Upper lobe of left lung (tissue), 6 donors: Measurements from ENCODE around the gene TIMP1. TPM values are rescaled to one million over a fixed set of nuclear protein-coding genes. Genes with fewer than 3 reads are reported as not detected.

ENCODE experiments used
- ATAC-seq, 2 donors: fragments of 200-7000 bp; cut with Tn5 transposase; one replicate each; pipeline ENCODE4 v1.9.1; 2022; ENCODE audit warnings: mild to moderate bottlenecking in 2 of 2, moderate library complexity in 2 of 2; ENCODE audit not compliant: low FRiP score in 2 of 2
- DNase-seq, 2 donors: peaks; one replicate each; pipeline ENCODE4 v3.0.0-alpha.2; 2019 to 2020
- H3K27ac ChIP-seq, 4 donors: fragments of 200-600 bp; sonication (generic); one replicate each; pipeline ENCODE4 v1.5.1; 2016 to 2019
- H3K27me3 ChIP-seq, 4 donors: fragments of 200-600 bp; sonication (generic); one replicate each; pipeline ENCODE4 v1.5.1; 2017 to 2019
- H3K36me3 ChIP-seq, 4 donors: fragments of 200-600 bp; sonication (generic); one replicate each; pipeline ENCODE4 v1.5.1; 2016 to 2019
- H3K4me1 ChIP-seq, 4 donors: fragments of 200-600 bp; sonication (generic); one replicate each; pipeline ENCODE4 v1.5.1; 2018 to 2019
- H3K4me3 ChIP-seq, 4 donors: fragments of 200-600 bp; sonication (generic); one replicate each; pipeline ENCODE4 v1.5.1; 2017 to 2019; ENCODE audit warnings: mild to moderate bottlenecking in 2 of 4, moderate library complexity in 1 of 4
- H3K9me3 ChIP-seq, 4 donors: fragments of 200-600 bp; sonication (generic); one replicate each; pipeline ENCODE4 v1.5.1; 2018 to 2019
- CTCF ChIP-seq, 6 experiments: fragments of 450-650 bp in 4 of 6; fragments of 200-600 bp in 2 of 6; sonication (generic) in 2 of 6; IDR thresholded peaks; one replicate each; pipeline ENCODE4 v1.5.1; 2016 to 2019; ENCODE audit warnings: antibody characterized with exemption in 6 of 6
- EP300 ChIP-seq, 4 donors: sonication (generic); formaldehyde crosslinking; IDR thresholded peaks; one replicate each; pipeline ENCODE4 v1.5.1; 2017; ENCODE audit warnings: antibody characterized with exemption in 4 of 4, control low read depth in 2 of 4
- POLR2A ChIP-seq, 4 donors: fragments of 450-650 bp; IDR thresholded peaks; one replicate each; pipeline ENCODE4 v1.5.1; 2016 to 2017; ENCODE audit warnings: antibody characterized with exemption in 4 of 4, mild to moderate bottlenecking in 2 of 4
- POLR2AphosphoS5 ChIP-seq, 2 donors: sonication (generic); formaldehyde crosslinking; IDR thresholded peaks; one replicate each; pipeline ENCODE4 v1.5.1; 2017; ENCODE audit warnings: antibody characterized with exemption in 2 of 2
- WGBS, 2 donors: methylation state at CpG; one replicate each; pipeline ENCODE4 v1.1.5; 2017 to 2018; 5-methylcytosine and 5-hydroxymethylcytosine counted together
- total RNA-seq, 6 donors: library from RNA; depleted of rRNA in 4 of 6; stranded (reverse); fragments of >200 nt in 4 of 6; gene quantifications; one replicate each; pipeline versions ENCODE4 v1.1.0 to v1.2.1, GENCODE V29; 2016 to 2021
- donor health status: DM: no; HTN: no; CAD: no; lungs with moderate emphysema.
- donor health status: DM: no; HTN: yes; CAD: no; lungs with severe emphysema.

TIMP1 gene
- total RNA-seq, 6 donors from 2014 or later: 54.5 to 420 (median 163) TPM

- ATAC-seq (no peak), DNase-seq (no peak)
- Histone ChIP-seq H3K4me1 (peaks cover 0 to 7% (median 0%) of the 10 kb centered on the region in 4 donors), H3K9me3 (no peaks in the 10 kb centered on the region), H3K27me3 (no peaks in the 10 kb centered on the region), H3K27ac (no peak overlapping the region), H3K36me3 (peaks cover 0 to 5% (median 0%) of the 10 kb centered on the region in 4 donors), H3K4me3 (peak overlapping the region in 1 of 4 donors; percentile 3)
- TF ChIP-seq POLR2AphosphoS5 (IDR thresholded peaks at IDR 0.05) (peak in 1 of 2 donors; percentile 4), POLR2A (IDR thresholded peaks at IDR 0.05) (no peak)
- 76 to 88% methylated on average over 6 of the region's 6 CpGs for WGBS, 2 donors
Observed at GRCh38 chrX:47584714-47585113, 2.5 kb downstream of the TIMP1 start.

GRCh38 chrX:47585273-47585672 lies 3.0 kb downstream of the TIMP1 start:
- Histone ChIP-seq H3K27me3 (no peaks in the 10 kb centered on the region), H3K36me3 (peaks cover 0 to 5% (median 0%) of the 10 kb centered on the region in 4 donors), H3K9me3 (no peaks in the 10 kb centered on the region), H3K4me3 (peak overlapping the region in 1 of 4 donors; percentile 14), H3K4me1 (peaks cover 0 to 7% (median 0%) of the 10 kb centered on the region in 4 donors), H3K27ac (no peak overlapping the region)
- TF ChIP-seq POLR2AphosphoS5 (IDR thresholded peaks at IDR 0.05) (no peak), EP300 (IDR thresholded peaks at IDR 0.05) (no peak)
- DNase-seq (peak in 1 of 2 donors; percentile 34), ATAC-seq (no peak)
- 75 to 94% methylated on average over 8 to 14 of the region's 16 CpGs for WGBS, 2 donors

GRCh38 chrX:47586043-47586787 lies 4.0 kb downstream of the TIMP1 start:
- Histone ChIP-seq H3K27me3 (no peaks in the 10 kb centered on the region), H3K9me3 (no peaks in the 10 kb centered on the region), H3K4me1 (peaks cover 0 to 7% (median 0%) of the 10 kb centered on the region in 4 donors), H3K4me3 (no peak overlapping the region), H3K36me3 (peaks cover 0 to 5% (median 0%) of the 10 kb centered on the region in 4 donors), H3K27ac (no peak overlapping the region)
- TF ChIP-seq CTCF (IDR thresholded peaks at IDR 0.05) (no peak), POLR2AphosphoS5 (IDR thresholded peaks at IDR 0.05) (no peak), EP300 (IDR thresholded peaks at IDR 0.05) (no peak), POLR2A (IDR thresholded peaks at IDR 0.05) (no peak)
- ATAC-seq: no peak
- no peak for DNase-seq
- WGBS, 2 donors: 72% methylated on average over 11 of the region's 11 CpGs; no CpG with 5 or more reads in 1 of the 2 donors

- ATAC-seq: no peak
- WGBS, 2 donors: 56 to 80% methylated on average over 1 to 4 of the region's 4 CpGs
Observed at GRCh38 chrX:47587091-47587891, 5.1 kb downstream of the TIMP1 start.

More at GRCh38 chrX:47587091-47587891, 5.1 kb downstream of the TIMP1 start:
- Histone ChIP-seq H3K27me3 (no peaks in the 10 kb centered on the region), H3K9me3 (no peaks in the 10 kb centered on the region), H3K4me3 (no peak overlapping the region), H3K36me3 (peaks cover 0 to 5% (median 0%) of the 10 kb centered on the region in 4 donors), H3K4me1 (no peaks in the 10 kb centered on the region), H3K27ac (no peak overlapping the region)
- DNase-seq: no peak
- TF ChIP-seq EP300 (IDR thresholded peaks at IDR 0.05): no peak
- TF ChIP-seq POLR2A (IDR thresholded peaks at IDR 0.05): no peak
- peak in 1 of 2 donors; percentile 35 for TF ChIP-seq POLR2AphosphoS5 (IDR thresholded peaks at IDR 0.05)
- no peak for TF ChIP-seq CTCF (IDR thresholded peaks at IDR 0.05)
